Measurements from ENCODE around the gene ARHGAP33. TPM values are rescaled to one million over a fixed set of nuclear protein-coding genes. Genes with fewer than 3 reads are reported as not detected.

The ARHGAP33 gene
- total RNA-seq, 2 donors from 2014 or later: 66.8 to 86.0 TPM

GRCh38 chr19:35754370-35755130 lies 20.8 kb upstream of the ARHGAP33 start:
- DNase-seq: no peak
- H3K27me3 Mint-ChIP-seq (ENCODE audit: low read depth): peaks cover 6% of the 10 kb centered on the region
- H3K27ac Mint-ChIP-seq: no peak overlapping the region
- H3K4me1 Mint-ChIP-seq (ENCODE audit: low read depth): peaks cover 41% of the 10 kb centered on the region
- H3K4me3 Mint-ChIP-seq: no peak overlapping the region
- no peaks in the 10 kb centered on the region for H3K9me3 Mint-ChIP-seq
- ATAC-seq (replicated peaks in 1 of 2): no peak
- H3K36me3 Mint-ChIP-seq (ENCODE audit: insufficient read depth in 2 of 2): peaks cover 0 to 5% of the 10 kb centered on the region in 2 donors

- Mint-ChIP-seq H3K9me3 (no peaks in the 10 kb centered on the region), H3K4me1 (ENCODE audit: low read depth) (peaks cover 41% of the 10 kb centered on the region), H3K36me3 (ENCODE audit: insufficient read depth in 2 of 2) (peaks cover 0 to 7% of the 10 kb centered on the region in 2 donors), H3K27me3 (ENCODE audit: low read depth) (peaks cover 6% of the 10 kb centered on the region), H3K27ac (no peak overlapping the region), H3K4me3 (peak overlapping the region; percentile 33 to 58)
- DNase-seq (no peak), ATAC-seq (replicated peaks in 1 of 2) (no peak)
Observed at GRCh38 chr19:35755131-35755549, 20.2 kb upstream of the ARHGAP33 start.

GRCh38 chr19:35755550-35756376 lies 19.6 kb upstream of the ARHGAP33 start:
- peaks cover 0 to 9% of the 10 kb centered on the region in 2 donors for H3K36me3 Mint-ChIP-seq (ENCODE audit: insufficient read depth in 2 of 2)
- ATAC-seq (replicated peaks in 1 of 2) (peak in 1 of 2 donors; percentile 13), DNase-seq (peak; percentile 66 to 70)
- H3K4me3 Mint-ChIP-seq: peak overlapping the region; percentile 54 to 82
- peaks cover 41% of the 10 kb centered on the region for H3K4me1 Mint-ChIP-seq (ENCODE audit: low read depth)
- no peak overlapping the region for H3K27ac Mint-ChIP-seq
- no peaks in the 10 kb centered on the region for H3K9me3 Mint-ChIP-seq
- peaks cover 6% of the 10 kb centered on the region for H3K27me3 Mint-ChIP-seq (ENCODE audit: low read depth)

GRCh38 chr19:35756377-35757230 lies 18.8 kb upstream of the ARHGAP33 start, which contains the start of gene HSPB6:
Gene HSPB6, minus strand, starts transcription at chr19:35757029. Its CDS starts 21 bp downstream, at chr19:35757008.
- peak within 1 kb of the TSS; percentile 82 to 88 for H3K4me3 Mint-ChIP-seq
- ATAC-seq (replicated peaks in 1 of 2): no peak
- H3K27ac Mint-ChIP-seq: peak within 1 kb of the TSS; percentile 84
- H3K9me3 Mint-ChIP-seq: no peaks in the 10 kb centered on the region
- peaks cover 0 to 9% of the 10 kb centered on the region in 2 donors for H3K36me3 Mint-ChIP-seq (ENCODE audit: insufficient read depth in 2 of 2)
- peaks cover 41% of the 10 kb centered on the region for H3K4me1 Mint-ChIP-seq (ENCODE audit: low read depth)
- H3K27me3 Mint-ChIP-seq (ENCODE audit: low read depth): peaks cover 6% of the 10 kb centered on the region
- DNase-seq: no peak

- no peaks in the 10 kb centered on the region for H3K9me3 Mint-ChIP-seq
- peak; percentile 22 for ATAC-seq (replicated peaks in 1 of 2)
- peak overlapping the region; percentile 75 for H3K27ac Mint-ChIP-seq
- peak overlapping the region; percentile 82 to 88 for H3K4me3 Mint-ChIP-seq
- H3K36me3 Mint-ChIP-seq (ENCODE audit: insufficient read depth in 2 of 2): peaks cover 3 to 16% of the 10 kb centered on the region in 2 donors
- DNase-seq: peak; percentile 47 to 62
- peaks cover 41% of the 10 kb centered on the region for H3K4me1 Mint-ChIP-seq (ENCODE audit: low read depth)
- peaks cover 6% of the 10 kb centered on the region for H3K27me3 Mint-ChIP-seq (ENCODE audit: low read depth)
Observed at GRCh38 chr19:35757231-35757748, 18.1 kb upstream of the ARHGAP33 start.

- ATAC-seq (replicated peaks in 1 of 2) (peak; percentile 97), DNase-seq (peak; percentile 99)
- Mint-ChIP-seq H3K27me3 (ENCODE audit: low read depth) (peaks cover 6% of the 10 kb centered on the region), H3K36me3 (ENCODE audit: insufficient read depth in 2 of 2) (peaks cover 3 to 17% of the 10 kb centered on the region in 2 donors), H3K9me3 (no peaks in the 10 kb centered on the region), H3K27ac (peak within 1 kb of the TSS; percentile 84), H3K4me3 (peak within 1 kb of the TSS; percentile 82 to 88), H3K4me1 (ENCODE audit: low read depth) (peaks cover 41% of the 10 kb centered on the region)
Observed at GRCh38 chr19:35757749-35758608, 17.4 kb upstream of the ARHGAP33 start, which contains the start of gene PROSER3. Gene PROSER3, plus strand, starts transcription at chr19:35758176. Its CDS starts 40 bp downstream, at chr19:35758216.

- ATAC-seq (replicated peaks in 1 of 2) (no peak), DNase-seq (no peak)
- Mint-ChIP-seq H3K36me3 (ENCODE audit: insufficient read depth in 2 of 2) (peaks cover 3 to 17% of the 10 kb centered on the region in 2 donors), H3K9me3 (no peaks in the 10 kb centered on the region), H3K27ac (no peak overlapping the region), H3K4me3 (peak overlapping the region; percentile 23 to 82), H3K4me1 (ENCODE audit: low read depth) (peaks cover 41% of the 10 kb centered on the region), H3K27me3 (ENCODE audit: low read depth) (peaks cover 6% of the 10 kb centered on the region)
Observed at GRCh38 chr19:35759697-35760096, 15.7 kb upstream of the ARHGAP33 start.

GRCh38 chr19:35760711-35761349 lies 14.5 kb upstream of the ARHGAP33 start:
- H3K4me1 Mint-ChIP-seq (ENCODE audit: low read depth): peaks cover 34% of the 10 kb centered on the region
- H3K4me3 Mint-ChIP-seq: no peak overlapping the region
- peaks cover 3 to 20% of the 10 kb centered on the region in 2 donors for H3K36me3 Mint-ChIP-seq (ENCODE audit: insufficient read depth in 2 of 2)
- ATAC-seq (replicated peaks in 1 of 2) (no peak), DNase-seq (no peak)
- H3K27ac Mint-ChIP-seq: no peak overlapping the region
- H3K27me3 Mint-ChIP-seq (ENCODE audit: low read depth): peaks cover 6% of the 10 kb centered on the region
- no peaks in the 10 kb centered on the region for H3K9me3 Mint-ChIP-seq

GRCh38 chr19:35764432-35765315 lies 10.7 kb upstream of the ARHGAP33 start:
- Mint-ChIP-seq H3K4me3 (no peak overlapping the region), H3K36me3 (ENCODE audit: insufficient read depth in 2 of 2) (peaks cover 7 to 23% of the 10 kb centered on the region in 2 donors), H3K27ac (no peak overlapping the region), H3K4me1 (ENCODE audit: low read depth) (peaks cover 8% of the 10 kb centered on the region), H3K9me3 (no peaks in the 10 kb centered on the region), H3K27me3 (ENCODE audit: low read depth) (no peaks in the 10 kb centered on the region)
- ATAC-seq (replicated peaks in 1 of 2) (no peak), DNase-seq (no peak)

GRCh38 chr19:35766571-35767104 lies 8.7 kb upstream of the ARHGAP33 start:
- H3K27ac Mint-ChIP-seq: no peak overlapping the region
- H3K4me3 Mint-ChIP-seq: no peak overlapping the region
- H3K4me1 Mint-ChIP-seq (ENCODE audit: low read depth): no peaks in the 10 kb centered on the region
- ATAC-seq (replicated peaks in 1 of 2) (no peak), DNase-seq (no peak)
- H3K27me3 Mint-ChIP-seq (ENCODE audit: low read depth): no peaks in the 10 kb centered on the region
- no peaks in the 10 kb centered on the region for H3K9me3 Mint-ChIP-seq
- peaks cover 7 to 18% of the 10 kb centered on the region in 2 donors for H3K36me3 Mint-ChIP-seq (ENCODE audit: insufficient read depth in 2 of 2)

All from activated T-cell treated with anti-CD3 and anti-CD28 coated beads, Interleukin-2, amount 50 U/mL, for 72 hours (primary cell).